ENCODE data around the gene DUSP2. TPM values are rescaled to one million over a fixed set of nuclear protein-coding genes. Genes with fewer than 3 reads are reported as not detected.

DUSP2 gene
- total RNA-seq, 2 donors from 2014 or later: 6.0 to 9.2 TPM

DNA sequence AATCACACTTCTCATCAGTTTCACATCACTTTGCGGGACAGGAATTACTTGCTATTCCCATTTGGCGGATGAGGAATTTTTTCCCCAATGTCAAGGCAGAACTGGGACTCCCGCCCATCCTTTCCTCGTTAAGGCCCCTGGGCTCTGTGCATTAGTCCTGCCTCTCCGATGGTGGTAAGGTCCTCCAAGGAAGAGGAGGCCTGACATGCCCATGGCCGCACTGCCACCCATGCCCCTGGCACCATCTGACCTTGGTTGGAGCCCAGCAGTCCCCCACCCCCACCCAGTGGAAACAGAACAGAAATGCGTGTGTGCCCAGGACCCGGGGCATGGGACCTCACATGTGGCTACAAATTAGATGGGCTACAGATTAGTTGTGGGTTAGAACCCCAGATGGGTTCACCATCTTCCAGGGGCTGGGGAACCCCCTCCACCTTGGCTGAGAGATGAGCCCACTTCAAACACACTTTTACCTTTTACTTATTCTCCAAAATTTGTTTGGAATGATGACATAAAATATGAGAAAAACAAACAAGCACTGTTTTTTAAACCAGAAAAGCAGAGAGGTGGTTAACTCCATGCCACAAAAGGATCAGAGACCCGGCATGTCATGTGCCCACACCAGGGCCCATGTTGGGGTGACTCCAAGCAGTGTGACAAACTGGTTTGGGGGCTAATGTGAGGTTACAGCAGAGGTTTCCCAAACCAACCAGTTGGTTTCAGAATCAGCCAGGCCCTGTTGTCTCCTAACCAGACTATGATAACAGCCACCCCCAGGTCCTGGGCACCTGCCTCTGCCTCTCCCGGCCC, 11.0 kb upstream of the DUSP2 start:
- H3K27me3 ChIP-seq: no peaks in the 10 kb centered on the region
- no peak for TF ChIP-seq POLR2A (IDR thresholded peaks at IDR 0.05)
- TF ChIP-seq, protein P1, sequence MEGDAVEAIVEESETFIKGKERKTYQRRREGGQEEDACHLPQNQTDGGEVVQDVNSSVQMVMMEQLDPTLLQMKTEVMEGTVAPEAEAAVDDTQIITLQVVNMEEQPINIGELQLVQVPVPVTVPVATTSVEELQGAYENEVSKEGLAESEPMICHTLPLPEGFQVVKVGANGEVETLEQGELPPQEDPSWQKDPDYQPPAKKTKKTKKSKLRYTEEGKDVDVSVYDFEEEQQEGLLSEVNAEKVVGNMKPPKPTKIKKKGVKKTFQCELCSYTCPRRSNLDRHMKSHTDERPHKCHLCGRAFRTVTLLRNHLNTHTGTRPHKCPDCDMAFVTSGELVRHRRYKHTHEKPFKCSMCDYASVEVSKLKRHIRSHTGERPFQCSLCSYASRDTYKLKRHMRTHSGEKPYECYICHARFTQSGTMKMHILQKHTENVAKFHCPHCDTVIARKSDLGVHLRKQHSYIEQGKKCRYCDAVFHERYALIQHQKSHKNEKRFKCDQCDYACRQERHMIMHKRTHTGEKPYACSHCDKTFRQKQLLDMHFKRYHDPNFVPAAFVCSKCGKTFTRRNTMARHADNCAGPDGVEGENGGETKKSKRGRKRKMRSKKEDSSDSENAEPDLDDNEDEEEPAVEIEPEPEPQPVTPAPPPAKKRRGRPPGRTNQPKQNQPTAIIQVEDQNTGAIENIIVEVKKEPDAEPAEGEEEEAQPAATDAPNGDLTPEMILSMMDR (IDR thresholded peaks at IDR 0.05): no peak
- 79 to 85% methylated on average over 9 to 10 of the region's 10 CpGs for WGBS, 2 donors
- no peaks in the 10 kb centered on the region for H3K4me1 ChIP-seq
- no peak overlapping the region for H3K4me3 ChIP-seq
- intact Hi-C loops (cut with DNase I): no loop called here
- ATAC-seq (no peak), DNase-seq (no peak)
- H3K9me3 ChIP-seq: no peaks in the 10 kb centered on the region
- no peak overlapping the region for H3K27ac ChIP-seq
- H3K36me3 ChIP-seq (replicated peaks in 1 of 2; ENCODE audit: insufficient read depth in 1 of 2, low read depth in 2 of 2): no peaks in the 10 kb centered on the region

DNA sequence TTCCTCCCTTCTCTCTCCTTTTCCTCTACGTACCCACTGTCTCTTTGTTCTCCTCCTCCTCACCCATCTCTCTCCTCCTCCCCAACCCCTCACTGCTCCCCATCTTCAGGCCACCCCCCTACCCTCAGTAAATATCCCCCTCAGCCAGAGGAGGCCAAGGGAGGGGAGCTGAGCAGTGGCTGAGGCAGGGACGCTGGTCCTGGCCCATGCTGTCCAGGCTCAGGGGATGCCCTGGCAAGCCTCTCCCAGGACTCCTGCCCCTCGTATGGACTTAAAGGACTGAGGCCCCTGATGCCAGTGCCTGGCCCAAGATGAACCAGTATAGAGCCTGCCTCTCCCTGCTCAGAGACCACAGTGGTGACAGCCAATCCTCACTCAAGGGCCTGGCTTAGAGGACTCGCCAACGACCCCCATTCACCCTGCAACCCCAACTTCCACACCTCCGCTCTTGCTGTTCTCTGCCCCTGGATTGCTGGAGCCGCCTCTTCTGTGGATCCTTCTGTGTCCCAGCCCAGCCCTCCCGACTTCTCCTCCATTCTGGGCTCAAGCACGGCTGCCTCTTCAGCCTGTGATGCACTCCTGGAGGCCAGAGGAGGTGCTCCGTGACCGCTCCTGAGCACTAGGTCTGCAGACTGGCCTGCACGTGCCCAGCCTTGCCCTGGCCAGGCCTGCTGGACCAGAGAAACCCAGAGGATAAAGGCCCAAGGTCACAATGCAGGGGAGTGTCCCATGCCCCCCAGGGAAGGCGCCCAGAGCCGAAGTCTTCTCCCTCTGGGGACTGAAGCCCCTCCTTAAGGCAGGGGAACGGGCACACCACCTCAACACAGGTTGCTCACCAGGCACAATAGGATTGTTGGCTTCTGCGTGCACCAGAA, 9.5 kb upstream of the DUSP2 start:
- H3K36me3 ChIP-seq (replicated peaks in 1 of 2; ENCODE audit: insufficient read depth in 1 of 2, low read depth in 2 of 2): no peaks in the 10 kb centered on the region
- DNase-seq (no peak), ATAC-seq (no peak)
- no peak overlapping the region for H3K27ac ChIP-seq
- H3K4me1 ChIP-seq: no peaks in the 10 kb centered on the region
- 72 to 79% methylated on average over 15 of the region's 16 CpGs for WGBS, 2 donors
- no peaks in the 10 kb centered on the region for H3K27me3 ChIP-seq
- TF ChIP-seq POLR2A (IDR thresholded peaks at IDR 0.05): no peak
- TF ChIP-seq, protein P1 (IDR thresholded peaks at IDR 0.05): no peak
- no peaks in the 10 kb centered on the region for H3K9me3 ChIP-seq
- H3K4me3 ChIP-seq: no peak overlapping the region
- intact Hi-C loops (cut with DNase I): no loop called here

DNA sequence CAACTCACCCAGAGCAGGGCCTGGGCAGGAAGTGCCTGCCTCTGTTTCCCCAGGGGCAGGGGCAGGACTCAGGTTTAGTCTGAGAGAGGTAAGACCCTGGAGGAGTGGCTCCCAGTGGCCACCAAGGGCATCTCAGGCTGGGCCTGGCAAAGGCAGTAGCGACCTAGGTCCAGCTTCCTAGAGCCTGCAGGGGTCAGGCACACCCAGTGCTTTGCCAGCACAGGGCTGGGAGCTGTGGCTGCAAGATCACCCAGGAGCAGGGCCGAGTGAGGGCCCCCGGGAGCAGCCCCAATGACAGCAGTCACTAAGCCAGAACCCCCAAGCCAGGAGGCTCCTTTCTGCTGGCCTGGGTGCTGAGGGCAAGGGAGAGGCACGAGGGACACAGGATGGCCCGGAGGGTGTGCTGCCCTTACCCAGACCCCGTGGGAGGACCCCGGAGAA, 8.8 kb upstream of the DUSP2 start:
- TF ChIP-seq, protein P1 (IDR thresholded peaks at IDR 0.05): no peak
- TF ChIP-seq POLR2A (IDR thresholded peaks at IDR 0.05): no peak
- ATAC-seq (no peak), DNase-seq (no peak)
- intact Hi-C loops (cut with DNase I): no loop called here
- no peaks in the 10 kb centered on the region for H3K27me3 ChIP-seq
- H3K4me1 ChIP-seq: no peaks in the 10 kb centered on the region
- 78 to 83% methylated on average over 5 to 7 of the region's 7 CpGs for WGBS, 2 donors
- H3K27ac ChIP-seq: no peak overlapping the region
- no peak overlapping the region for H3K4me3 ChIP-seq
- H3K9me3 ChIP-seq: no peaks in the 10 kb centered on the region
- no peaks in the 10 kb centered on the region for H3K36me3 ChIP-seq (replicated peaks in 1 of 2; ENCODE audit: insufficient read depth in 1 of 2, low read depth in 2 of 2)

DNA sequence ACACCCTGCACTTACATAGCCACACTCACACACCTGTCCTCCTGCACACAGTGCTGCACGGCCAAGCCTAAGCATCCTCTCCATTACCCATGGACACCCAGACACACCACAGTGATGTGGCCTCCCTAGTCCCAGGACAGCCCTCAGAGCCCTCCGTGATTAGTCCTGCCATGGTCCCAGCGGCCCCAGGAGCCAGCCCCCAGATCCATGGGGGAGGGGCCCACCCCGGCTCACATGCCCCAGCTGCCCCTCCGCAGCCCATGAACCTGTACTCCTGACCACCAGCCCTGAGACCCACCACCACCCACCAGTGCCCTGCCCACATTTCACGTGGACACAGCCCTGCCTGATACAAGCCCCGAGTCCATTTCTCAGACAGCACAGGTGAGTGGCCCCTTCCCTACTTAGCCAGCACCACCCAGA, 8.1 kb upstream of the DUSP2 start:
- WGBS, 2 donors: 87 to 90% methylated on average over 6 to 7 of the region's 7 CpGs
- no peak for DNase-seq
- no peak overlapping the region for H3K4me3 ChIP-seq
- H3K27ac ChIP-seq: no peak overlapping the region
- H3K4me1 ChIP-seq: peaks cover under 1% of the 10 kb centered on the region
- H3K27me3 ChIP-seq: no peaks in the 10 kb centered on the region
- intact Hi-C loops (cut with DNase I): no loop called here
- ATAC-seq: no peak
- H3K9me3 ChIP-seq: no peaks in the 10 kb centered on the region
- no peak for TF ChIP-seq POLR2A (IDR thresholded peaks at IDR 0.05)
- TF ChIP-seq, protein P1 (IDR thresholded peaks at IDR 0.05): no peak
- H3K36me3 ChIP-seq (replicated peaks in 1 of 2; ENCODE audit: insufficient read depth in 1 of 2, low read depth in 2 of 2): no peaks in the 10 kb centered on the region

All from body of pancreas (tissue), 4 donors.